A549 (cell line): ENCODE results near the gene NOP53.

ENCODE experiments used
- CBX8 ChIP-seq: fragments of 200-600 bp; sonication (generic); IDR thresholded peaks from 2 replicates; pipeline ENCODE4 v1.6.1; 2016
- JUN ChIP-seq, 2 experiments: fragments of >200 bp; sonication (Bioruptor Twin); formaldehyde crosslinking; IDR thresholded peaks; 2 replicates in 1 of 2; 3 replicates in 1 of 2; pipeline ENCODE4 v1.6.1; 2016 to 2017
- KDM1A ChIP-seq: fragments of 200-600 bp; sonication (generic); IDR thresholded peaks from 2 replicates; pipeline ENCODE4 v1.6.1; 2016; ENCODE audit warnings: low read depth, mild to moderate bottlenecking
- RCOR1 ChIP-seq: fragments of 150-350 bp; IDR thresholded peaks from 2 replicates; pipeline ENCODE4 v1.6.1; 2014; ENCODE audit warnings: antibody characterized with exemption, low read length, low read depth
- SREBF2 ChIP-seq: fragments of 450-650 bp; IDR thresholded peaks from 2 replicates; pipeline ENCODE4 v1.6.1; 2014; ENCODE audit warnings: mild to moderate bottlenecking, moderate library complexity
- TF ChIP-seq, protein P1 (sequence below): fragments of >200 bp; sonication (Bioruptor Twin); formaldehyde crosslinking; IDR thresholded peaks from 3 replicates; pipeline ENCODE4 v1.5.1; 2016
- TF ChIP-seq, protein P2 (sequence below): IDR thresholded peaks from 2 replicates; pipeline ENCODE4 v1.6.1; 2012

DNA sequence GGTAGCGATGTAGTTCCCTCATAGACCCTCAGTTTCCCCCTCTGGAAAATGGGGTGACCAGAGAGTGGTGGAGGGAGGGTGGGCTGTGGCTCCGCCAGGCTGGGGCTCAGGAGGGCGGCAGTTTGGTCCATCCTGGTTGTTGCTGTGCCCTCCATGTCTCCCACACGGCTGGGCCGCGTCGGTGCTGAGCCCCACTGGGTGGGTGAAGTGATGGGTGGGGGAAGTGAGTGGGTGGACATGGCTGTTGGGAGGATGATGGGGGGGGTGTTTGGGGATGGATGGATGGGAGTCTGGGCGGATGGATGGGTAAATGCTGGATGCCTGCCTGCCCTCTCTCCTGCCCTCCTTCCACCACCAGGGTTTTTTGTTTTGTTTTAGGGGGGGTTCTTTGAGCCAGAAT is 48.7 kb upstream of the NOP53 start:
- no peak for TF ChIP-seq SREBF2
- no peak for TF ChIP-seq KDM1A
- TF ChIP-seq, protein P1, sequence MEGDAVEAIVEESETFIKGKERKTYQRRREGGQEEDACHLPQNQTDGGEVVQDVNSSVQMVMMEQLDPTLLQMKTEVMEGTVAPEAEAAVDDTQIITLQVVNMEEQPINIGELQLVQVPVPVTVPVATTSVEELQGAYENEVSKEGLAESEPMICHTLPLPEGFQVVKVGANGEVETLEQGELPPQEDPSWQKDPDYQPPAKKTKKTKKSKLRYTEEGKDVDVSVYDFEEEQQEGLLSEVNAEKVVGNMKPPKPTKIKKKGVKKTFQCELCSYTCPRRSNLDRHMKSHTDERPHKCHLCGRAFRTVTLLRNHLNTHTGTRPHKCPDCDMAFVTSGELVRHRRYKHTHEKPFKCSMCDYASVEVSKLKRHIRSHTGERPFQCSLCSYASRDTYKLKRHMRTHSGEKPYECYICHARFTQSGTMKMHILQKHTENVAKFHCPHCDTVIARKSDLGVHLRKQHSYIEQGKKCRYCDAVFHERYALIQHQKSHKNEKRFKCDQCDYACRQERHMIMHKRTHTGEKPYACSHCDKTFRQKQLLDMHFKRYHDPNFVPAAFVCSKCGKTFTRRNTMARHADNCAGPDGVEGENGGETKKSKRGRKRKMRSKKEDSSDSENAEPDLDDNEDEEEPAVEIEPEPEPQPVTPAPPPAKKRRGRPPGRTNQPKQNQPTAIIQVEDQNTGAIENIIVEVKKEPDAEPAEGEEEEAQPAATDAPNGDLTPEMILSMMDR, result no peak
- no peak for TF ChIP-seq CBX8
- TF ChIP-seq, protein P2, sequence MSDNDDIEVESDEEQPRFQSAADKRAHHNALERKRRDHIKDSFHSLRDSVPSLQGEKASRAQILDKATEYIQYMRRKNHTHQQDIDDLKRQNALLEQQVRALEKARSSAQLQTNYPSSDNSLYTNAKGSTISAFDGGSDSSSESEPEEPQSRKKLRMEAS, result no peak
- TF ChIP-seq RCOR1, result no peak
- no peak for TF ChIP-seq JUN (IDR thresholded peaks at IDR 0.05)
